Liver (tissue), 9 donors: ENCODE data around the gene DYNAP. TPM values are rescaled to one million over a fixed set of nuclear protein-coding genes. Genes with fewer than 3 reads are reported as not detected.

Experiments used
- DNase-seq: peaks from one replicate; pipeline ENCODE4 v3.0.0-alpha.2; 2017; ENCODE audit warnings: low spot score
- H3K27ac ChIP-seq, 2 donors: one replicate each; pipeline ENCODE4 v1.7.0; 2013; ENCODE audit warnings: inconsistent platforms in 2 of 2, low read length in 2 of 2, control low read depth in 1 of 2, low read depth in 1 of 2, mild to moderate bottlenecking in 1 of 2
- H3K27me3 ChIP-seq, 4 donors: one replicate each; pipeline versions ENCODE4 v1.6.1 to v1.7.0; 2013; ENCODE audit warnings: low read length in 3 of 4, inconsistent platforms in 1 of 4, mild to moderate bottlenecking in 1 of 4, moderate library complexity in 1 of 4; ENCODE audit not compliant: control insufficient read depth in 4 of 4, insufficient read depth in 4 of 4
- H3K36me3 ChIP-seq, 4 donors: one replicate each; pipeline versions ENCODE4 v1.6.1 to v1.7.0; 2013; ENCODE audit warnings: low read length in 3 of 4, mild to moderate bottlenecking in 3 of 4, low read depth in 1 of 4, moderate library complexity in 1 of 4; ENCODE audit not compliant: control insufficient read depth in 4 of 4, insufficient read depth in 3 of 4
- H3K4me1 ChIP-seq, 4 donors: one replicate each; pipeline versions ENCODE4 v1.6.1 to v1.7.0; 2013; ENCODE audit warnings: low read length in 3 of 4, mild to moderate bottlenecking in 3 of 4, moderate library complexity in 1 of 4; ENCODE audit not compliant: control insufficient read depth in 4 of 4, insufficient read depth in 4 of 4
- H3K4me3 ChIP-seq, 3 donors: one replicate each; pipeline versions ENCODE4 v1.6.1 to v1.7.0; 2013; ENCODE audit warnings: low read length in 3 of 3, control low read depth in 1 of 3, low read depth in 1 of 3, mild to moderate bottlenecking in 1 of 3
- H3K9ac ChIP-seq, 2 donors: one replicate each; pipeline ENCODE4 v1.7.0; 2013; ENCODE audit warnings: low read length in 2 of 2, mild to moderate bottlenecking in 2 of 2, moderate library complexity in 2 of 2, control low read depth in 1 of 2, low read depth in 1 of 2
- H3K9me3 ChIP-seq, 4 donors: one replicate each; pipeline versions ENCODE4 v1.6.1 to v1.7.0; 2013; ENCODE audit warnings: low read length in 3 of 4; ENCODE audit not compliant: control insufficient read depth in 4 of 4
- EGR1 ChIP-seq, 2 donors: IDR thresholded peaks; 2 replicates each; pipeline ENCODE4 v1.6.1; 2016 to 2018; ENCODE audit warnings: antibody characterized with exemption in 2 of 2, low read depth in 2 of 2
- FOXA1 ChIP-seq: IDR thresholded peaks from 2 replicates; pipeline ENCODE4 v1.6.1; 2016; ENCODE audit warnings: antibody characterized with exemption
- GABPA ChIP-seq, 2 donors: IDR thresholded peaks in 1 of 2; conservative IDR thresholded peaks in 1 of 2; 2 replicates each; pipeline ENCODE4 v1.6.1; 2016; ENCODE audit warnings: antibody characterized with exemption in 2 of 2, mild to moderate bottlenecking in 1 of 2, moderate library complexity in 1 of 2
- HNF4G ChIP-seq: IDR thresholded peaks from 2 replicates; pipeline ENCODE4 v1.6.1; 2016; ENCODE audit warnings: antibody characterized with exemption
- SP1 ChIP-seq: IDR thresholded peaks from 2 replicates; pipeline ENCODE4 v1.6.1; 2018; ENCODE audit warnings: antibody characterized with exemption, mild to moderate bottlenecking
- TAF1 ChIP-seq: conservative IDR thresholded peaks from 2 replicates; pipeline ENCODE4 v1.6.1; 2016; ENCODE audit warnings: antibody characterized with exemption, mild to moderate bottlenecking
- YY1 ChIP-seq: IDR thresholded peaks from 2 replicates; pipeline ENCODE4 v1.6.1; 2016; ENCODE audit warnings: antibody characterized with exemption, mild to moderate bottlenecking
- WGBS: extraction: QIAGEN DNeasy Blood & Tissue Kit; methylation state at CpG from one replicate; pipeline ENCODE4 v1.1.7; 2013; 5-methylcytosine and 5-hydroxymethylcytosine counted together
- polyA plus RNA-seq, 2 donors: library from polyadenylated mRNA; stranded (reverse) in 1 of 2; unstranded in 1 of 2; fragments of 200-250 nt in 1 of 2; fragments of >200 nt in 1 of 2; fragmentation: Nextera tagmentation in 1 of 2; extraction: Ambion mirVana in 1 of 2; gene quantifications; one replicate each; pipeline versions ENCODE4 v1.2.1 to v1.2.3, GENCODE V29; 2013 to 2015
- total RNA-seq, 2 donors: library from RNA; depleted of rRNA; stranded (reverse); fragments of >200 nt; gene quantifications; one replicate each; pipeline ENCODE4 v1.2.3, GENCODE V29; 2014
- TF ChIP-seq, protein P1 (sequence below): IDR thresholded peaks from 2 replicates; pipeline ENCODE4 v1.6.1; 2016; ENCODE audit warnings: antibody characterized with exemption
- TF ChIP-seq, protein P2 (sequence below): IDR thresholded peaks from 2 replicates; pipeline ENCODE4 v1.6.1; 2016; ENCODE audit warnings: antibody characterized with exemption, mild to moderate bottlenecking
- TF ChIP-seq, protein P3 (sequence below): IDR thresholded peaks from 2 replicates; pipeline ENCODE4 v1.6.1; 2016; ENCODE audit warnings: antibody characterized with exemption
- TF ChIP-seq, protein P4 (sequence below): IDR thresholded peaks from 2 replicates; pipeline ENCODE4 v1.6.1; 2016; ENCODE audit warnings: antibody characterized with exemption
- donor health status: healthy.
- donor health status: healthy.
- donor health status: healthy.
- donor health status: healthy.
- donor health status: healthy.

Gene DYNAP
- total and polyA plus RNA-seq, 4 donors = not detected

DNA sequence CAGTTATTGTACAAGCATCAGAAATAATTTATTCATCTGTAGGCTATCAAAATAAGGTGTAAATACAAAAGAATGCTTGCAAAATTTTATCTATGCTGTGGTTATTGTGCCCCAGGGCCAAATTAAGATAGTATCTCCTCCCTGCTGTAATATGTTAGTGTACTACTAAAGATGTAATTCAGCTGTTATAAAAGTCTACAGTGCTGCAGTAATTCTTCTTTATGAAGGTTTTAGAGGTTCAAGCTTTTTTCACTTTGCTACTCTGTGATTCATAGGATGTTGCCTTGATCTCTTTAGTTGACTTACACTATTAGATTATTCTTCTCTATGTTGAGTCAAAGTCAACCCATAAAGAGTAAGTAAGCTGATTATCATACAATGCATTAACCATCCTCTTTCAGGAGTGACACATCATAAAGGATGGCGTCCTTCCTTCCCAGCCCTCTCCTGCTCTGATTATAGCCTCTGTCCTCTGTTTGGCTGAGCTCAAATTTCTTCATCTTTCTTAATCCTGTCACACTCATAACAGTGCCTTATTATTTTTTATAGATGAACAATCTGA lies 29.3 kb upstream of the DYNAP start:
- WGBS = 69% methylated on average over 1 of the region's 1 CpG

DNA sequence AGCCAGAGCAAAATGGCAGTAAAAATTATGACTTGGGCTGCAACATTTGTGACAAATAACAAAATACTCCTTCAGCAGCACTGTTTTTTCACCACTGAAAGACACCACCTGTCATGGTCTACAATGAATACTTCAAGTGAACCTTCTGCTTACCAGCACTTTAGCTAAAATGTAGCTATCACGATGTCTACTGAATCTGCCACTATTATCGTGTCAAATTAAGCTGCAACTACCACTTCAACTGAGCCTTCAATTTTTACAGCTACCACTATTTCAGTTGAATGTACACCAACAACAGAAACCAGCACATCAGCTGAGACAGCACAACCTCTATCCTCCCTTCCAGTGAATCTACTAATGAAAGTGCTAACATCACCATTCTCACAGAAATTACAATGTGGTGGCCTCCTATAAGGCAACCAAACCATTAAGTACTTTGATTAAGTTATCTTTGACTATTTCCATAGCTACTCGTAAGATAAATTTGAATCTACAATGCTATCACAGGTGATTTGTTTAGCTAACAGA lies 10.8 kb upstream of the DYNAP start:
- peaks cover 0 to 3% (median 0%) of the 10 kb centered on the region in 4 donors for H3K27me3 ChIP-seq
- TF ChIP-seq, protein P1, sequence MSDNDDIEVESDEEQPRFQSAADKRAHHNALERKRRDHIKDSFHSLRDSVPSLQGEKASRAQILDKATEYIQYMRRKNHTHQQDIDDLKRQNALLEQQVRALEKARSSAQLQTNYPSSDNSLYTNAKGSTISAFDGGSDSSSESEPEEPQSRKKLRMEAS = no peak
- TF ChIP-seq SP1 (no peak), HNF4G (no peak), YY1 (no peak), TAF1 (no peak), GABPA (IDR thresholded peaks at IDR 0.05 in 1 of 2, conservative IDR thresholded peaks at IDR 0.05 in 1 of 2) (no peak), FOXA1 (no peak), EGR1 (IDR thresholded peaks at IDR 0.05; ENCODE audit: low read depth in 2 of 2) (no peak)
- TF ChIP-seq, protein P2, sequence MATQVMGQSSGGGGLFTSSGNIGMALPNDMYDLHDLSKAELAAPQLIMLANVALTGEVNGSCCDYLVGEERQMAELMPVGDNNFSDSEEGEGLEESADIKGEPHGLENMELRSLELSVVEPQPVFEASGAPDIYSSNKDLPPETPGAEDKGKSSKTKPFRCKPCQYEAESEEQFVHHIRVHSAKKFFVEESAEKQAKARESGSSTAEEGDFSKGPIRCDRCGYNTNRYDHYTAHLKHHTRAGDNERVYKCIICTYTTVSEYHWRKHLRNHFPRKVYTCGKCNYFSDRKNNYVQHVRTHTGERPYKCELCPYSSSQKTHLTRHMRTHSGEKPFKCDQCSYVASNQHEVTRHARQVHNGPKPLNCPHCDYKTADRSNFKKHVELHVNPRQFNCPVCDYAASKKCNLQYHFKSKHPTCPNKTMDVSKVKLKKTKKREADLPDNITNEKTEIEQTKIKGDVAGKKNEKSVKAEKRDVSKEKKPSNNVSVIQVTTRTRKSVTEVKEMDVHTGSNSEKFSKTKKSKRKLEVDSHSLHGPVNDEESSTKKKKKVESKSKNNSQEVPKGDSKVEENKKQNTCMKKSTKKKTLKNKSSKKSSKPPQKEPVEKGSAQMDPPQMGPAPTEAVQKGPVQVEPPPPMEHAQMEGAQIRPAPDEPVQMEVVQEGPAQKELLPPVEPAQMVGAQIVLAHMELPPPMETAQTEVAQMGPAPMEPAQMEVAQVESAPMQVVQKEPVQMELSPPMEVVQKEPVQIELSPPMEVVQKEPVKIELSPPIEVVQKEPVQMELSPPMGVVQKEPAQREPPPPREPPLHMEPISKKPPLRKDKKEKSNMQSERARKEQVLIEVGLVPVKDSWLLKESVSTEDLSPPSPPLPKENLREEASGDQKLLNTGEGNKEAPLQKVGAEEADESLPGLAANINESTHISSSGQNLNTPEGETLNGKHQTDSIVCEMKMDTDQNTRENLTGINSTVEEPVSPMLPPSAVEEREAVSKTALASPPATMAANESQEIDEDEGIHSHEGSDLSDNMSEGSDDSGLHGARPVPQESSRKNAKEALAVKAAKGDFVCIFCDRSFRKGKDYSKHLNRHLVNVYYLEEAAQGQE = no peak
- TF ChIP-seq, protein P3, sequence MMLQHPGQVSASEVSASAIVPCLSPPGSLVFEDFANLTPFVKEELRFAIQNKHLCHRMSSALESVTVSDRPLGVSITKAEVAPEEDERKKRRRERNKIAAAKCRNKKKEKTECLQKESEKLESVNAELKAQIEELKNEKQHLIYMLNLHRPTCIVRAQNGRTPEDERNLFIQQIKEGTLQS = no peak
- TF ChIP-seq, protein P4, sequence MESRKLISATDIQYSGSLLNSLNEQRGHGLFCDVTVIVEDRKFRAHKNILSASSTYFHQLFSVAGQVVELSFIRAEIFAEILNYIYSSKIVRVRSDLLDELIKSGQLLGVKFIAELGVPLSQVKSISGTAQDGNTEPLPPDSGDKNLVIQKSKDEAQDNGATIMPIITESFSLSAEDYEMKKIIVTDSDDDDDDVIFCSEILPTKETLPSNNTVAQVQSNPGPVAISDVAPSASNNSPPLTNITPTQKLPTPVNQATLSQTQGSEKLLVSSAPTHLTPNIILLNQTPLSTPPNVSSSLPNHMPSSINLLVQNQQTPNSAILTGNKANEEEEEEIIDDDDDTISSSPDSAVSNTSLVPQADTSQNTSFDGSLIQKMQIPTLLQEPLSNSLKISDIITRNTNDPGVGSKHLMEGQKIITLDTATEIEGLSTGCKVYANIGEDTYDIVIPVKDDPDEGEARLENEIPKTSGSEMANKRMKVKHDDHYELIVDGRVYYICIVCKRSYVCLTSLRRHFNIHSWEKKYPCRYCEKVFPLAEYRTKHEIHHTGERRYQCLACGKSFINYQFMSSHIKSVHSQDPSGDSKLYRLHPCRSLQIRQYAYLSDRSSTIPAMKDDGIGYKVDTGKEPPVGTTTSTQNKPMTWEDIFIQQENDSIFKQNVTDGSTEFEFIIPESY = no peak
- no peaks in the 10 kb centered on the region for H3K4me1 ChIP-seq
- H3K9me3 ChIP-seq = no peaks in the 10 kb centered on the region
- 85% methylated on average over 3 of the region's 3 CpGs for WGBS
- H3K36me3 ChIP-seq = no peaks in the 10 kb centered on the region
- no peak overlapping the region for H3K4me3 ChIP-seq
- no peak overlapping the region for H3K27ac ChIP-seq
- H3K9ac ChIP-seq = no peak overlapping the region
- DNase-seq = no peak

More for the DNA sequence above, 29.3 kb upstream of the DYNAP start:
- Histone ChIP-seq H3K36me3 (no peaks in the 10 kb centered on the region), H3K9me3 (no peaks in the 10 kb centered on the region), H3K9ac (no peak overlapping the region), H3K4me3 (no peak overlapping the region), H3K4me1 (no peaks in the 10 kb centered on the region), H3K27ac (no peak overlapping the region), H3K27me3 (peaks cover 0 to 3% (median 0%) of the 10 kb centered on the region in 4 donors)
- TF ChIP-seq, protein P2 = no peak
- no peak for DNase-seq
